ENCODE data around the gene RAB28. TPM values are rescaled to one million over a fixed set of nuclear protein-coding genes. Genes with fewer than 3 reads are reported as not detected.

The RAB28 gene
- total RNA-seq, 1 donor from 2014 or later, result 26.9 TPM

- Mint-ChIP-seq H3K36me3 (ENCODE audit: insufficient read depth) (no peaks in the 10 kb centered on the region), H3K27ac (no peak overlapping the region), H3K27me3 (peaks cover 16% of the 10 kb centered on the region), H3K9me3 (ENCODE audit: low read depth) (no peaks in the 10 kb centered on the region), H3K4me1 (ENCODE audit: low read depth) (no peaks in the 10 kb centered on the region), H3K4me3 (ENCODE audit: low read depth) (no peak overlapping the region)
- TF ChIP-seq, protein P1, sequence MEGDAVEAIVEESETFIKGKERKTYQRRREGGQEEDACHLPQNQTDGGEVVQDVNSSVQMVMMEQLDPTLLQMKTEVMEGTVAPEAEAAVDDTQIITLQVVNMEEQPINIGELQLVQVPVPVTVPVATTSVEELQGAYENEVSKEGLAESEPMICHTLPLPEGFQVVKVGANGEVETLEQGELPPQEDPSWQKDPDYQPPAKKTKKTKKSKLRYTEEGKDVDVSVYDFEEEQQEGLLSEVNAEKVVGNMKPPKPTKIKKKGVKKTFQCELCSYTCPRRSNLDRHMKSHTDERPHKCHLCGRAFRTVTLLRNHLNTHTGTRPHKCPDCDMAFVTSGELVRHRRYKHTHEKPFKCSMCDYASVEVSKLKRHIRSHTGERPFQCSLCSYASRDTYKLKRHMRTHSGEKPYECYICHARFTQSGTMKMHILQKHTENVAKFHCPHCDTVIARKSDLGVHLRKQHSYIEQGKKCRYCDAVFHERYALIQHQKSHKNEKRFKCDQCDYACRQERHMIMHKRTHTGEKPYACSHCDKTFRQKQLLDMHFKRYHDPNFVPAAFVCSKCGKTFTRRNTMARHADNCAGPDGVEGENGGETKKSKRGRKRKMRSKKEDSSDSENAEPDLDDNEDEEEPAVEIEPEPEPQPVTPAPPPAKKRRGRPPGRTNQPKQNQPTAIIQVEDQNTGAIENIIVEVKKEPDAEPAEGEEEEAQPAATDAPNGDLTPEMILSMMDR (IDR thresholded peaks at IDR 0.05; ENCODE audit: unreplicated experiment), result no peak
- no peak for DNase-seq (ENCODE audit: low spot score, unreplicated experiment)
Observed at GRCh38 chr4:13516315-13516860, 32.2 kb upstream of the RAB28 start.

GRCh38 chr4:13515268-13515667 lies 31.1 kb upstream of the RAB28 start:
- Mint-ChIP-seq H3K4me3 (ENCODE audit: low read depth) (no peak overlapping the region), H3K27ac (no peak overlapping the region), H3K27me3 (peaks cover 13% of the 10 kb centered on the region), H3K36me3 (ENCODE audit: insufficient read depth) (no peaks in the 10 kb centered on the region), H3K9me3 (ENCODE audit: low read depth) (no peaks in the 10 kb centered on the region), H3K4me1 (ENCODE audit: low read depth) (no peaks in the 10 kb centered on the region)
- TF ChIP-seq, protein P1 (IDR thresholded peaks at IDR 0.05; ENCODE audit: unreplicated experiment), result no peak
- no peak for DNase-seq (ENCODE audit: low spot score, unreplicated experiment)

DNA sequence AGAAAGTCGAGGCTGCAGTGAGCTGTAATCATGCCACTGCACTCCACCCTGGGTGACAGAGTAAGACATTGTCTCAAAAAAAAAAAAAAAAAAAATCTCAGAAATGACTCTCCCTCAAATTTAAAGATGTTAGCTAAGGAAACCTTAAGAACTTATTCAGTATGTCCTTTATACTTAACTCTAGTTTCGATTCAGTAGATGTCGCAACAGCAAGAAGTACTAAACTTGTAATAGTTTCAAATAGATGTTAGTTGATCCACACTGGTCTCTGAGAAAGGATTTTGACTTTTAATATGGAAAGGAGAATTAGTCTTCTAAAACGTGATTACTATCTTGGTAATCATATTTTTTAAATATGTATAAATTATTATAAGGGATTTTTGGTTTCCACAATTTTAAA lies 30.6 kb upstream of the RAB28 start:
- Mint-ChIP-seq H3K36me3 (ENCODE audit: insufficient read depth) (no peaks in the 10 kb centered on the region), H3K27ac (no peak overlapping the region), H3K9me3 (ENCODE audit: low read depth) (no peaks in the 10 kb centered on the region), H3K4me1 (ENCODE audit: low read depth) (no peaks in the 10 kb centered on the region), H3K27me3 (peaks cover 13% of the 10 kb centered on the region), H3K4me3 (ENCODE audit: low read depth) (no peak overlapping the region)
- no peak for DNase-seq (ENCODE audit: low spot score, unreplicated experiment)
- TF ChIP-seq, protein P1 (IDR thresholded peaks at IDR 0.05; ENCODE audit: unreplicated experiment), result no peak

DNA sequence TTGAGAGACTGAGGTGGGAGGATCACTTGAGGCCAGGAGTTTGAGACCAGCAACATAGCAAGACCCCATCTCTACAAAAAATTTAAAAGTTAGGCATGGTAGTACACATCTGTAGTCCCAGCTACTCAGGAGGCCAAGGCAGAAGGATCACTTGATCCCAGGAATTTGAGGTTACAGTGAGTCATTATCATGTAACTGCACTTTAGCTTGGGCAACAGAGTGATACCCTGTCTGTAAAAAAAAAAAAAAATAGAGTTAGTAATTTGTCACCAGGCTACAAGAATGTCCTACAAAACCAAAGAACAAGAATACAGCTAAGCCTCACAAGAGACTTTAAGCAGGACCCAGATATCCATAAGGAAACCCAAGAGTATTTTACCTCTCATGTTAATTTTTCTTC lies 27.0 kb upstream of the RAB28 start:
- Mint-ChIP-seq H3K4me3 (ENCODE audit: low read depth) (no peak overlapping the region), H3K27me3 (peaks cover 9% of the 10 kb centered on the region), H3K36me3 (ENCODE audit: insufficient read depth) (no peaks in the 10 kb centered on the region), H3K27ac (no peak overlapping the region), H3K4me1 (ENCODE audit: low read depth) (no peaks in the 10 kb centered on the region), H3K9me3 (ENCODE audit: low read depth) (no peaks in the 10 kb centered on the region)
- TF ChIP-seq, protein P1 (IDR thresholded peaks at IDR 0.05; ENCODE audit: unreplicated experiment), result no peak
- no peak for DNase-seq (ENCODE audit: low spot score, unreplicated experiment)

GRCh38 chr4:13509442-13509841 lies 25.3 kb upstream of the RAB28 start:
- TF ChIP-seq, protein P1 (IDR thresholded peaks at IDR 0.05; ENCODE audit: unreplicated experiment), result no peak
- H3K36me3 Mint-ChIP-seq (ENCODE audit: insufficient read depth), result no peaks in the 10 kb centered on the region
- H3K27me3 Mint-ChIP-seq, result peaks cover 2% of the 10 kb centered on the region
- no peaks in the 10 kb centered on the region for H3K4me1 Mint-ChIP-seq (ENCODE audit: low read depth)
- H3K27ac Mint-ChIP-seq, result no peak overlapping the region
- no peak overlapping the region for H3K4me3 Mint-ChIP-seq (ENCODE audit: low read depth)
- DNase-seq (ENCODE audit: low spot score, unreplicated experiment), result no peak
- H3K9me3 Mint-ChIP-seq (ENCODE audit: low read depth), result no peaks in the 10 kb centered on the region
